Suppressor macrophage treated with lipopolysaccharide for 4 hours (primary cell): ENCODE results near the gene ADCYAP1.

Experiments
- DNase-seq: peaks from one replicate; pipeline ENCODE4 v3.0.0-alpha.2; 2020

Gene ADCYAP1

GRCh38 chr18:911025-911424 lies 6.4 kb downstream of the ADCYAP1 start:
- no peak for DNase-seq

- no peak for DNase-seq
These were observed 6.8 kb downstream of the ADCYAP1 start for GRCh38 chr18:911486-911885.

- DNase-seq, result no peak
These were observed 11.9 kb downstream of the ADCYAP1 start for GRCh38 chr18:916562-916961.

- DNase-seq, result no peak
These were observed 14.4 kb downstream of the ADCYAP1 start for GRCh38 chr18:919078-919477.

GRCh38 chr18:923144-923866 lies 18.6 kb downstream of the ADCYAP1 start:
- no peak for DNase-seq

GRCh38 chr18:924987-925386 lies 20.3 kb downstream of the ADCYAP1 start:
- DNase-seq, result no peak

- DNase-seq, result no peak
These were observed 22.3 kb downstream of the ADCYAP1 start for GRCh38 chr18:926946-927345.

GRCh38 chr18:933082-933481 lies 28.4 kb downstream of the ADCYAP1 start:
- DNase-seq, result no peak

- DNase-seq, result no peak
These were observed 30.0 kb downstream of the ADCYAP1 start for GRCh38 chr18:934518-935133.

- DNase-seq, result no peak
These were observed 32.3 kb downstream of the ADCYAP1 start for GRCh38 chr18:936941-937340.

- DNase-seq, result no peak
These were observed 34.5 kb downstream of the ADCYAP1 start for GRCh38 chr18:939166-939565.

GRCh38 chr18:939958-940357 lies 35.3 kb downstream of the ADCYAP1 start:
- DNase-seq, result no peak

- DNase-seq, result no peak
These were observed 36.7 kb downstream of the ADCYAP1 start for GRCh38 chr18:941331-941730.

- no peak for DNase-seq
These were observed 39.8 kb downstream of the ADCYAP1 start for GRCh38 chr18:944440-944839.

GRCh38 chr18:949724-950631 lies 45.3 kb downstream of the ADCYAP1 start:
- no peak for DNase-seq

GRCh38 chr18:950882-951495 lies 46.3 kb downstream of the ADCYAP1 start:
- no peak for DNase-seq

GRCh38 chr18:955384-956066 lies 50.9 kb downstream of the ADCYAP1 start:
- DNase-seq, result no peak

GRCh38 chr18:957829-958228 lies 53.2 kb downstream of the ADCYAP1 start:
- no peak for DNase-seq

GRCh38 chr18:959854-960253 lies 55.2 kb downstream of the ADCYAP1 start:
- no peak for DNase-seq
